NOMO-1 treated with DMSO at 0.1 percent for 48 hours (cell line): ENCODE measurements around the gene UQCC2.

ENCODE experiments used
- DNase-seq: peaks from one replicate; lab custom pipeline; 2025; ENCODE audit not compliant: unreplicated experiment; lab: John Stamatoyannopoulos, UW

UQCC2 gene

DNA sequence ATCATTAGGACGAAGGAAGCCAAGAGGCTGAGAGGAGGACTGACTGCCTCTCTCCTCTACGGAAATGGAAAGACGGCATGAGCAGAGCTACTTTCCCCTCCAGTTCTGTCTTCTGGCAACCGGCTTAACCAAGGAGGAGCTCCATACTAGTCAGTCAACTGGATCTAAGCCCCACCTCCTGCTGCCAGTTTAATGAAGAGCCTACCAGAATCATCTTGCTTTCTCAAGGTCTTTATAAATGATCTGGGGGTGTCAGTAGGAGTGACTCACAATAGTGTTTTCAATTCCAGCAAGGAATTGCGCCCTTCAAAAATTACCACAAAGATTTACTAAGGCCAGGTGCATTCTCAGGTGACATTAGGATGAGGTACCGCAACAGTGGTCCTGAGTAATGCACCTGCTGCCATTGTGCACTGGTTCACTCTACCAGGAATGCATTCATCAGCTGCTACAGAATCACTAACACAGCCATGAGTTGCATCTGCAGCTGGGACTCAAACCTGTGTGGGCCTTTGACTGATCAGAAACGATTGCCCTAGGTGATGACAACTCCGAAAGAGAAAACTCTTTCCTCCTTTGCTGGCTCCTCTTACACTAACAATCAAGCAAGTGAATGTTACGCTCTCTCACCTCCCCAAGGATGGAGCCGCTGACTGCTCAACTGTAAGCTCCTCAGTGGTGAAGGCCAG, 2.8 kb downstream of the UQCC2 start:
- DNase-seq = no peak

DNA sequence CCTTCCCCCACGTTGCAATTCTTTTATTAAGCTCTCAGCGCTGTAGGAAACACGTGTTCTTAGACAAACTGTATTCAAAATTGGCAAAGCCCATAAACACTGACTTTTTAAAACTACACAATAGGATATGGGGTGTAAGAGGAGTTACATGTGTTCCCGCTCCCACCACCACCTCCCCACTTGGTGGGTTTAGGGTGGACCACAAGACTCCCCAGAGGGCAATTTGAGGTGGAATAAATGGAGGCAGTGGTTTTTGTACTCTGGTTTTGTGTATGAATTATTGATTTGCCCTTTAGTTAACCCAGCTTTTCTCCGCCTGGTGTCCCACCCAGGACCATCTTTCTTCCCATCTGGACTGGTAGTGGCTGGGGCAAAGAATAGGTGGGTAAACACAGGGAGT, 3.7 kb downstream of the UQCC2 start:
- no peak for DNase-seq

GRCh38 chr6:33705955-33706725, 5.4 kb downstream of the UQCC2 start:
- DNase-seq = no peak

DNA sequence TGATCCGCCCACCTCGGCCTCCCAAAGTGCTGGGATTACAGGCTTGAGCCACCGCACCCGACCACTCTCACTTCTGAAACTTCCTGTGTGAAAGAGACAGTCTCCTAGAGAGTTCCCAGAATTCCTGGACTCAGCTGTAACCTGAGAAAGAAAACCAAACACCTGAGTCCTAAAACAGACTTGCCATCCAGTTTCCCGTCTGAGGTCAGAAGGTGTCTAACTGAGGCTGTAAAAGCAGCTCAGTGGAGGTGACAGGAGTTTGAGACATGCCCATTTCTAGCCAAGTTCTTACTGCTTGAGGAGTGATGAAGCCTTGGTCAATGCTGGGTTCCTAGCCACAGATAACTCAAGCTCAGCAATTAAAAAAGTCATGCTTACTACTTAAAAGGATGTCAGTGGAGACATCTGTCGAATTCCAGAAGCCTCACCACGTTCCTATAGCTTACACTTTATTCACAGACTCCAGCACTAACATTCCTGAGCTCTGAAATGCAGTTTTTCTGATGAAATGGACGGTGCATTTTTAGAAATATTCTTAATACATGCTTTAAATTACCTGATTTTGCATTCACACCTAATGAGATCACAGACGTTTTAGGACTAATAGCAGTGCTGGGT, 6.1 kb downstream of the UQCC2 start:
- no peak for DNase-seq

DNA sequence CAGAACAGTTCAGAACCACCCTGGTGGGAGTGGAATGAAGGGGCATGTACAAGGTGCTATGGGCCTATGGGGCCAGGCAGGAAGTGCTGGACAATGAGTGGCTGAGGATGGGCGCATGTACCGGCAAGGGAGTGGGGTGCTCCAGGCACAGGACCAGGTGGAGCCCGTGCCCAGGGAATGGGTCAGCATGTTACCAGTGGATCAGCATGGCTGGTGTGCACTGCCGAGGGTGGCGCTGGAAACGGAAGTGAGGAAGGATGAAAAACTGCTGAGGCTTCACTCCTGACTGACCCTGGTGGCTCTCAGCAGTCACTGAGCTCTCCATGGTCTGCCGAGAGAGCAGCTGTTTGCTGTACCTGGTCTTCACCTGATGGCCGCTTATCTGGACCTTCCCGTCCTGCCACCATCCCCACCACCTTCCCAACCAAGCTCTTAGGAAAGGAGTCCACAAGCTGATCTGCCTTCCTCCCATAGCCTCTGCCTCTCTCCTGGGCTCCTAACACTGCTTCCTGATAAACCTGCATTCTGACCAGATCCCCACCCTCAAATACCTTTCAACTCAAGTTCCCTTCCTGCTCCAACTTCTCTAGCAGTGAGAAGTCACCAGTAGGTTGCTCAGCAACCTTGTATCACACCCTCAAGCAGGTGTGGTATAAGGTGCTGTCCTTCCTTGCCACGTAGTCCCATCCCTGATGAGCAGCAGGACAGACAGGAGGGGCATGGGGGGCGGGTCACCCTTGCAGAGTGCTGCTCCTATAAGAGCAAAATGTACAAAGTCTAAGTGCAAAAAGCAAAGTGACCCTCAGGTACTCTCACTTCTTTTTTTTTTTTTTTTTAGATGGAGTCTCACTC, 7.1 kb downstream of the UQCC2 start:
- no peak for DNase-seq

GRCh38 chr6:33702345-33702977, 9.0 kb downstream of the UQCC2 start:
- peak; percentile 5 for DNase-seq

DNA sequence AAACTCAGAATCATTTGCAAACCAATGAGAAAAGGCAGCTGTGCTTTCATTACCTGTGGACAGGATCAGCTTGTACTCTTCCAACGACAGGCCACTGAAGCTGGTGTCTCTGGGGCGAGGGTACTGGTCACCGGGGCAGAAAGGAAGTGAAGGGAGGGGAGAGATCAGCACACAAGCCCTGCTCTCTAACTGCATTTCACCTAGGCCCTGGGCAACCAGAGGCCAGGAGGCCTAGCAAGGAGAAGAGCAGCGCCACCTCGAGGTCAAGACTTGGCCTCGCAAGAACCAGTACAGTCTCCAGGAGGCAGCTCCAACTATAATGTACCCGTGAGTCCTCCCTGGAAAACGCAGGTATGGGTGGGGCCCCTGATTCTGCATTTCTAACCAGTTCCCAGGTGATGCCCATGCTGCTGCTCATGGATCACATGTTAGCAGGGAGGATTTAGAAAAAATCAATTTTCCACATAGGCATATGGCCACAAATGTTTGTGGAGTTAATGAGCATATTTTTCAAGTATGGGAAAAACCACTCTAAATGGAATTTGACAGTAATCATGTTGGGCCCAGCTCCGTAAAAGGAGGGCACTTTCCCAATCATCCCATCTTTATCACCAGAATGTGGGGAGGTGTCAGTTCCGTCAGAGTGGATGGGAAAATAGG, 11.0 kb downstream of the UQCC2 start:
- peak; percentile 38 for DNase-seq

DNA sequence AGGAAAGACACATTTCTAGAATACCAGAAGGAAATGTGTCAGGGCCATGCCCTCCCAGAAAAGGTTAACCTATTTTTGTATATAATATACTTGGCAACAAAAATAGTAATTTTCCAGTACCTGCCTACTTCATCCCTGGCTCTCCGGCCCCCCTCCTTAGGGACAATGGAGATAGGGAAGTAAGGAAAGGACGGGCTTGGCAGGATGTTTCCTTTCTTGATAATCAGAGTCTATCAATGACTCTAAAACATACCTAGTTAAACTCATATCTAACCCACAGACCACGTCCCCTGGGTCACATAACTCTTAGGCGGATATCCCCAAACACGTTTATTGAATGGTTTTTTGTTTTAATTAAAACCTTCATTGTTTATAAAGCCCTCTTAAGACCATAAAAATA, 11.8 kb downstream of the UQCC2 start:
- DNase-seq = no peak

GRCh38 chr6:33699131-33699530, 12.4 kb downstream of the UQCC2 start:
- DNase-seq = no peak

DNA sequence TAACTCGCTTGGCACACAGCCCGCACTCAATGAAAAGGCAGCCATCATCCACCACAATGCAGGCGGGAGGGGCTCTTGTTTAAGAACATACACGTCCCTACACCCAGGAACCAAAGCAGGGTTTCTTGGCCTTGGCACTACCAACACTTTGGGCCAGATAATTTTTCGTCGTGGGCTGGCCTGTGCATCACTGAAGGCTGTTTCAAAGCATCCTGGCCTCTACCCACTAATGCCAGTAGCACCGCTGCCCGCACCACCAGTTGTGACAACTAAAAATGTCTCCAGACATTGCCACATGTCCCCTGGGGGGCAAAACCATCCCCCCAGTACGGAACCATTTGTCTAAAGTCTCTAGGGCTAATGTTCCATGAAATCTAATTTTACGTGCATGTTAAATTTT, 13.0 kb downstream of the UQCC2 start:
- DNase-seq = no peak

- no peak for DNase-seq
These were observed 13.7 kb downstream of the UQCC2 start for GRCh38 chr6:33697845-33698244.

GRCh38 chr6:33696548-33697518, 14.7 kb downstream of the UQCC2 start:
- DNase-seq = no peak

GRCh38 chr6:33696076-33696475, 15.4 kb downstream of the UQCC2 start:
- DNase-seq = no peak

DNA sequence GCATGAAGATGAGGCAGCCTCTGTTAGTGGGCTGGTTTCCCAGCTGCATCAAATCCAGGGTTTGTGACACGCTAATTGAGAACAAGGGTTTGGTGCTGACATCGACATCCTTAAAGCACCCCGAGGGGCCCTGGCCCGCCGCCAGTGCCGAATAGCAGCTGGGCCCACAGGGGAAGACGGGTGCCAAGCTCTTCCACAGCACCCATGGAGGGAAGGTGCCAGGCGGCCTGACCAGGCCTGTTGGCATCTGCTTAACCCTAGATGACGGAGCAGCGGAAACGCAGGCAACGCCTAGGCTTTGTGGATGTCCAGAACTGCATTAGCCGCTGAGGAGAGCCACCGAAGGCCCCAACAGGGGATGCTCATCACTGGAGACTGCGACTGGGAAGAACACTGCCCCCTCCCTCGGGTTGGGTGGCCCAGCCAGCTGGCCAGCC, 16.0 kb downstream of the UQCC2 start:
- no peak for DNase-seq

DNA sequence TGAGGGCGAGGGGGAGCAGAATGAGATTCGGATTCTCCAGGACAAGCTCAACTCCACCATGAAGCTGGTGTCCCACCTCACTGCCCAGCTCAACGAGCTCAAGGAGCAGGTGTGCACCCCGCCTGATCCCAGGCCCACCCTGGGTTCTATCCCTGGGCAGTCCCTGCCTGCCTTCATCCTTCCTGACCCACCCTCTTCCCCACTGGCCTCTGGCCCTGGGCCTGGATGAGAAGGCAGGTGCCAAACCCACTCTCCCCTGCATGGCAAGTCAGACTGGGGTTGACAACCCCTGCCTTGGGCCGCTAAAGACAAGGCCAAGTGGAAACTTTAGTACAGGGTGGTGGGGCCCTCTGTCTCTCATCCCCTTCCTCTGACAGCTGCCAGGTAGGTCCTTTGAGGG, 16.5 kb downstream of the UQCC2 start:
- no peak for DNase-seq

DNA sequence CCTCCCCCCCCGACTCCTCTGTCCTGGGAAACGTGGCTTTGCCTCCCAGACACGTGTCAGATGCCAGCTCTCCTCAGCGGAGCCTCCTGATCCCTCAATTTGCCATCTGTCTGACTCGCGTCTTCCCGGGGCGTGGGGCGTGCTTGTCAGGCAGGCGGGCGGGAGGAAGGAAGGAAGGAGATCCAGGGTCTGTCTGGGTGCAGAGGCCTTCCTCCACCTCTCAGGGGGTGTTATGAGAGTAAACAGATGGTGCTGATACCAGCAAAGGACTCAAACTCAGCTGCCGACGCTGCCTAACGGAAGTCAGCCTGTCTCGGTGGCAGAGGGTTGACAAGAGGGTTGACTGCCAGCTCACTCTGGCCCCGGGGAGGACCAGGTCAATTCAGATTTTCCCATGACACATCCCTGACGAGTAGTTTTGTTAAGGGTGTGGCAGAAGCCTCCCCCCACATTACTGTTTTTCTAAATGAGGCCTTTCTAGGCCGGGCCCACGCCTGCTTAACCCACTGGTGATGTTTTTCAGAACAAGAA, 17.0 kb downstream of the UQCC2 start:
- no peak for DNase-seq

- DNase-seq = no peak
These were observed 18.1 kb downstream of the UQCC2 start for GRCh38 chr6:33693186-33694105.

GRCh38 chr6:33692760-33693158, 18.7 kb downstream of the UQCC2 start:
- DNase-seq = no peak
